ENCODE results near the gene MGARP.

MGARP gene

GRCh38 chr4:139266583-139267257, 13.3 kb downstream of the MGARP start:
- TF ChIP-seq EZH2 (IDR thresholded peaks at IDR 0.05; ENCODE audit: borderline replicate concordance, low read depth, low read length, severe bottlenecking) (no peak), CTCF (IDR thresholded peaks at IDR 0.05; ENCODE audit: borderline replicate concordance, extremely low read depth, low read length, poor library complexity, severe bottlenecking) (no peak)
- Histone ChIP-seq H3K9me3 (ENCODE audit: insufficient read depth, low read length, severe bottlenecking) (no peaks in the 10 kb centered on the region), H3K4me1 (ENCODE audit: insufficient read depth, low read length) (peaks cover 21% of the 10 kb centered on the region), H3K79me2 (ENCODE audit: insufficient read depth, low read length) (no peaks in the 10 kb centered on the region), H4K20me1 (ENCODE audit: insufficient read depth, low read length) (no peaks in the 10 kb centered on the region), H3K27ac (ENCODE audit: low read length) (peak overlapping the region; percentile 60), H3K4me3 (ENCODE audit: low read depth in 1 of 2, low read length in 2 of 2) (peak overlapping the region in 1 of 2 experiments; percentile 50; a peak in 2 of 4 replicates), H3K36me3 (ENCODE audit: insufficient read depth, low read length) (no peaks in the 10 kb centered on the region), H3K9ac (ENCODE audit: low read depth, low read length) (peak overlapping the region; percentile 43), H2AFZ (ENCODE audit: low read depth, low read length) (peak overlapping the region; percentile 82), H3K27me3 (ENCODE audit: insufficient read depth, low read length, poor library complexity) (no peaks in the 10 kb centered on the region), H3K4me2 (ENCODE audit: insufficient read depth, low read length) (peak overlapping the region; percentile 59)
- peak; percentile 99 for ATAC-seq (ENCODE audit: insufficient read depth, low read depth)
- peak; percentile 84 for DNase-seq

GRCh38 chr4:139266208-139266582, 13.8 kb downstream of the MGARP start:
- H3K79me2 ChIP-seq (ENCODE audit: insufficient read depth, low read length), result no peaks in the 10 kb centered on the region
- no peaks in the 10 kb centered on the region for H3K9me3 ChIP-seq (ENCODE audit: insufficient read depth, low read length, severe bottlenecking)
- DNase-seq (no peak), ATAC-seq (ENCODE audit: insufficient read depth, low read depth) (peak; percentile 15; the same call in 2 of the 3 replicates)
- peak overlapping the region in 1 of 2 experiments; percentile 50; a peak in 2 of 4 replicates for H3K4me3 ChIP-seq (ENCODE audit: low read depth in 1 of 2, low read length in 2 of 2)
- H3K27me3 ChIP-seq (ENCODE audit: insufficient read depth, low read length, poor library complexity), result no peaks in the 10 kb centered on the region
- peak overlapping the region; percentile 59 for H3K4me2 ChIP-seq (ENCODE audit: insufficient read depth, low read length)
- no peak for TF ChIP-seq EZH2 (IDR thresholded peaks at IDR 0.05; ENCODE audit: borderline replicate concordance, low read depth, low read length, severe bottlenecking)
- no peak for TF ChIP-seq CTCF (IDR thresholded peaks at IDR 0.05; ENCODE audit: borderline replicate concordance, extremely low read depth, low read length, poor library complexity, severe bottlenecking)
- H4K20me1 ChIP-seq (ENCODE audit: insufficient read depth, low read length), result no peaks in the 10 kb centered on the region
- peaks cover 21% of the 10 kb centered on the region for H3K4me1 ChIP-seq (ENCODE audit: insufficient read depth, low read length)
- peak overlapping the region; percentile 43 for H3K9ac ChIP-seq (ENCODE audit: low read depth, low read length)
- peak overlapping the region; percentile 82 for H2AFZ ChIP-seq (ENCODE audit: low read depth, low read length)
- peak overlapping the region; percentile 60 for H3K27ac ChIP-seq (ENCODE audit: low read length)
- H3K36me3 ChIP-seq (ENCODE audit: insufficient read depth, low read length), result no peaks in the 10 kb centered on the region

GRCh38 chr4:139265654-139266053, 14.4 kb downstream of the MGARP start:
- DNase-seq (no peak), ATAC-seq (ENCODE audit: insufficient read depth, low read depth) (no peak)
- H2AFZ ChIP-seq (ENCODE audit: low read depth, low read length), result 0 out of 2 replicates have a peak overlapping the region, but pooled peaks have one; percentile 82
- TF ChIP-seq CTCF (IDR thresholded peaks at IDR 0.05; ENCODE audit: borderline replicate concordance, extremely low read depth, low read length, poor library complexity, severe bottlenecking) (no peak), EZH2 (IDR thresholded peaks at IDR 0.05; ENCODE audit: borderline replicate concordance, low read depth, low read length, severe bottlenecking) (no peak)
- no peaks in the 10 kb centered on the region for H3K9me3 ChIP-seq (ENCODE audit: insufficient read depth, low read length, severe bottlenecking)
- H3K4me3 ChIP-seq (ENCODE audit: low read depth in 1 of 2, low read length in 2 of 2), result no peak overlapping the region
- no peaks in the 10 kb centered on the region for H3K79me2 ChIP-seq (ENCODE audit: insufficient read depth, low read length)
- H3K4me1 ChIP-seq (ENCODE audit: insufficient read depth, low read length), result peaks cover 21% of the 10 kb centered on the region
- no peaks in the 10 kb centered on the region for H4K20me1 ChIP-seq (ENCODE audit: insufficient read depth, low read length)
- H3K36me3 ChIP-seq (ENCODE audit: insufficient read depth, low read length), result no peaks in the 10 kb centered on the region
- H3K27me3 ChIP-seq (ENCODE audit: insufficient read depth, low read length, poor library complexity), result no peaks in the 10 kb centered on the region
- H3K27ac ChIP-seq (ENCODE audit: low read length), result no peak overlapping the region
- H3K9ac ChIP-seq (ENCODE audit: low read depth, low read length), result no peak overlapping the region
- H3K4me2 ChIP-seq (ENCODE audit: insufficient read depth, low read length), result peak overlapping the region; percentile 59; the same call in 1 of the 2 replicates
